Chondrocyte (in vitro differentiated cells): ENCODE results near the gene WEE2. TPM values are rescaled to one million over a fixed set of nuclear protein-coding genes. Genes with fewer than 3 reads are reported as not detected.

Experiments used
- DNase-seq: peaks from one replicate; pipeline ENCODE4 v3.0.0; 2021; ENCODE audit warnings: mixed read lengths, low spot score
- H3K27ac Mint-ChIP-seq: one replicate; pipeline ENCODE4 v1.8.0; 2021; ENCODE audit warnings: mild to moderate bottlenecking, moderate library complexity, mixed read lengths; ENCODE audit not compliant: unreplicated experiment
- H3K27me3 Mint-ChIP-seq: 2 replicates; pipeline ENCODE4 v1.8.0; 2021; ENCODE audit warnings: low read depth, mixed read lengths
- H3K36me3 Mint-ChIP-seq: 2 replicates; pipeline ENCODE4 v1.8.0; 2021; ENCODE audit warnings: low read depth, mixed read lengths
- H3K4me1 Mint-ChIP-seq: 2 replicates; pipeline ENCODE4 v1.8.0; 2021; ENCODE audit warnings: low read depth, mild to moderate bottlenecking, mixed read lengths
- H3K4me3 Mint-ChIP-seq: one replicate; pipeline ENCODE4 v1.8.0; 2021; ENCODE audit warnings: mild to moderate bottlenecking, moderate library complexity, mixed read lengths; ENCODE audit not compliant: unreplicated experiment
- H3K9me3 Mint-ChIP-seq: 2 replicates; pipeline ENCODE4 v1.8.0; 2021; ENCODE audit warnings: low read depth, mixed read lengths
- CTCF ChIP-seq: fragments of 200-600 bp; sonication (generic); IDR thresholded peaks from 2 replicates; pipeline ENCODE4 v1.5.0; 2021; ENCODE audit warnings: antibody characterized with exemption, mild to moderate bottlenecking, moderate library complexity
- total RNA-seq: library from RNA; stranded (reverse); gene quantifications from 3 replicates; pipeline ENCODE4 v1.2.1, GENCODE V29; 2021

WEE2 gene
- total RNA-seq, 1 donor from 2014 or later, result not detected

GRCh38 chr7:141697211-141697871 is 10.8 kb upstream of the WEE2 start:
- Mint-ChIP-seq H3K27me3 (no peaks in the 10 kb centered on the region), H3K4me1 (peaks cover 26% of the 10 kb centered on the region), H3K27ac (peak overlapping the region; percentile 6), H3K36me3 (no peaks in the 10 kb centered on the region), H3K9me3 (no peaks in the 10 kb centered on the region), H3K4me3 (no peak overlapping the region)
- no peak for DNase-seq
- no peak for TF ChIP-seq CTCF

GRCh38 chr7:141698247-141699015 is 9.7 kb upstream of the WEE2 start:
- Mint-ChIP-seq H3K9me3 (no peaks in the 10 kb centered on the region), H3K36me3 (no peaks in the 10 kb centered on the region), H3K4me1 (peaks cover 29% of the 10 kb centered on the region), H3K27ac (no peak overlapping the region), H3K27me3 (no peaks in the 10 kb centered on the region), H3K4me3 (no peak overlapping the region)
- TF ChIP-seq CTCF, result no peak
- DNase-seq, result no peak

GRCh38 chr7:141699860-141700259 is 8.3 kb upstream of the WEE2 start:
- Mint-ChIP-seq H3K27ac (no peak overlapping the region), H3K36me3 (no peaks in the 10 kb centered on the region), H3K27me3 (no peaks in the 10 kb centered on the region), H3K4me1 (peaks cover 31% of the 10 kb centered on the region), H3K9me3 (no peaks in the 10 kb centered on the region), H3K4me3 (no peak overlapping the region)
- DNase-seq, result no peak
- TF ChIP-seq CTCF, result no peak

- H3K27me3 Mint-ChIP-seq, result no peaks in the 10 kb centered on the region
- H3K27ac Mint-ChIP-seq, result peak overlapping the region; percentile 57
- peaks cover 36% of the 10 kb centered on the region for H3K4me1 Mint-ChIP-seq
- no peaks in the 10 kb centered on the region for H3K36me3 Mint-ChIP-seq
- DNase-seq, result no peak
- TF ChIP-seq CTCF, result no peak
- no peaks in the 10 kb centered on the region for H3K9me3 Mint-ChIP-seq
- H3K4me3 Mint-ChIP-seq, result peak overlapping the region; percentile 69
Observed at GRCh38 chr7:141700296-141700847, 7.8 kb upstream of the WEE2 start.

- Mint-ChIP-seq H3K27ac (peak overlapping the region; percentile 57), H3K4me1 (peaks cover 38% of the 10 kb centered on the region), H3K36me3 (no peaks in the 10 kb centered on the region), H3K27me3 (no peaks in the 10 kb centered on the region), H3K9me3 (no peaks in the 10 kb centered on the region), H3K4me3 (peak overlapping the region; percentile 69)
- no peak for DNase-seq
- TF ChIP-seq CTCF, result no peak
Observed at GRCh38 chr7:141700848-141701371, 7.2 kb upstream of the WEE2 start.
